HepG2 (cell line): Measurements from ENCODE around the gene EBPL. TPM values are rescaled to one million over a fixed set of nuclear protein-coding genes. Genes with fewer than 3 reads are reported as not detected.

Experiments used
- ATAC-seq: fragments of 200-7000 bp; cut with Tn5 transposase; 3 replicates; pipeline ENCODE4 v1.9.1; 2020; ENCODE audit warnings: mild to moderate bottlenecking, moderate library complexity
- BruUV-seq: library from RNA; stranded (reverse); fragments of 400-500 nt; replicated peaks from 2 replicates; lab custom pipeline; 2021; lab: Mats Ljungman, UMichigan
- CTCF ChIA-PET: fragments of 300-600 bp; formaldehyde crosslinking; extraction: SDS; loops from one replicate; lab custom pipeline; 2021; ENCODE audit warnings: low total read pairs, inconsistent platforms, low intra/inter-chr PET ratio; lab: Yijun Ruan, JAX
- POLR2A ChIA-PET: fragments of 350-600 bp; sonication (Branson Sonifier 250); formaldehyde crosslinking; loops from one replicate; lab custom pipeline; 2020; ENCODE audit warnings: antibody characterized with exemption, inconsistent platforms; lab: Yijun Ruan, JAX
- DNase-seq: peaks from one replicate; pipeline ENCODE4 v3.0.0-alpha.2; 2015; ENCODE audit warnings: low spot score
- FAIRE-seq: peaks from 3 replicates; lab custom pipeline; 2011; peaks lifted over from hg19 to GRCh38; lab: Jason Lieb, UNC
- H2AFZ ChIP-seq: one replicate; pipeline ENCODE4 v1.6.1; 2011; ENCODE audit warnings: low read length, inconsistent platforms
- H3K27ac ChIP-seq: fragments of 300-600 bp; 3 replicates; pipeline ENCODE4 v1.8.0; 2011; ENCODE audit warnings: mixed run types, mild to moderate bottlenecking, mixed read lengths, low read length, inconsistent platforms; ENCODE audit not compliant: insufficient read depth; ENCODE audit errors: extremely low read length
- H3K27me3 ChIP-seq, 2 experiments: fragments of 200-600 bp in 1 of 2; 2 replicates in 1 of 2; 3 replicates in 1 of 2; pipeline versions ENCODE4 v1.6.0 to v1.8.0; 2011; ENCODE audit warnings: low read length in 2 of 2, mild to moderate bottlenecking in 2 of 2, moderate library complexity in 2 of 2, inconsistent platforms in 1 of 2; ENCODE audit not compliant: insufficient read depth in 2 of 2, control insufficient read depth in 1 of 2
- H3K36me3 ChIP-seq, 2 experiments: fragments of 200-600 bp in 1 of 2; replicated peaks in 1 of 2; 2 replicates in 1 of 2; 3 replicates in 1 of 2; pipeline versions ENCODE4 v1.5.1 to v1.8.0; 2011; ENCODE audit warnings: low read length in 2 of 2, inconsistent platforms in 1 of 2; ENCODE audit not compliant: insufficient read depth in 2 of 2, control insufficient read depth in 1 of 2
- H3K4me1 ChIP-seq: 2 replicates; pipeline ENCODE4 v1.5.1; 2012; ENCODE audit warnings: low read length, inconsistent platforms; ENCODE audit not compliant: insufficient read depth
- H3K4me2 ChIP-seq: 2 replicates; pipeline ENCODE4 v1.6.0; 2011; ENCODE audit warnings: low read depth, low read length, inconsistent platforms
- H3K4me3 ChIP-seq, 3 experiments: fragments of 200-600 bp in 1 of 3; sonication (generic), shearing (Covaris generic) in 1 of 3; replicated peaks in 1 of 3; 2 replicates each; pipeline ENCODE4 v1.5.1; 2011 to 2016; ENCODE audit warnings: low read length in 3 of 3, inconsistent platforms in 2 of 3, low read depth in 2 of 3, mild to moderate bottlenecking in 2 of 3, control low read depth in 1 of 3, mixed read lengths in 1 of 3; ENCODE audit not compliant: insufficient read depth in 1 of 3
- H3K79me2 ChIP-seq: one replicate; pipeline ENCODE4 v1.6.1; 2011; ENCODE audit warnings: low read length, inconsistent platforms; ENCODE audit not compliant: insufficient read depth
- H3K9ac ChIP-seq: 2 replicates; pipeline ENCODE4 v1.6.0; 2011; ENCODE audit warnings: mild to moderate bottlenecking, low read depth, low read length, inconsistent platforms; ENCODE audit not compliant: insufficient read depth
- H3K9me3 ChIP-seq: 2 replicates; pipeline ENCODE4 v1.5.1; 2012; ENCODE audit warnings: mild to moderate bottlenecking, low read length
- H4K20me1 ChIP-seq: 2 replicates; pipeline ENCODE4 v1.6.0; 2011; ENCODE audit warnings: inconsistent platforms, mild to moderate bottlenecking, low read length, moderate library complexity; ENCODE audit not compliant: insufficient read depth
- JUN ChIP-seq: sonication (generic); formaldehyde crosslinking; IDR thresholded peaks from 2 replicates; pipeline ENCODE4 v1.4.0; 2020; ENCODE audit warnings: mild to moderate bottlenecking, missing genetic modification reagents
- NFRKB ChIP-seq: fragments of 450-650 bp; IDR thresholded peaks from 2 replicates; pipeline ENCODE4 v1.6.1; 2017
- YEATS4 ChIP-seq: sonication (generic); formaldehyde crosslinking; IDR thresholded peaks from 2 replicates; pipeline ENCODE4 v1.4.0; 2020; ENCODE audit warnings: missing genetic modification reagents, borderline replicate concordance
- ZNF121 ChIP-seq: sonication (generic); formaldehyde crosslinking; IDR thresholded peaks from 2 replicates; pipeline ENCODE4 v1.5.0; 2020; ENCODE audit warnings: mild to moderate bottlenecking, missing genetic modification reagents
- ZNF577 ChIP-seq: sonication (generic); formaldehyde crosslinking; IDR thresholded peaks from 2 replicates; pipeline ENCODE4 v1.4.0; 2020; ENCODE audit warnings: mild to moderate bottlenecking, low read depth, missing genetic modification reagents, borderline replicate concordance
- ZNF678 ChIP-seq: sonication (generic); formaldehyde crosslinking; IDR thresholded peaks from 2 replicates; pipeline ENCODE4 v1.4.0; 2020; ENCODE audit warnings: mild to moderate bottlenecking, missing genetic modification reagents
- WGBS: methylation state at CpG from one replicate; pipeline ENCODE4 v1.1.6; 2017; ENCODE audit warnings: low lambda C conversion rate; 5-methylcytosine and 5-hydroxymethylcytosine counted together
- in situ Hi-C: cut with HindIII; loops from 2 replicates; pipeline ENCODE4 v1.10.0; 2017; ENCODE audit warnings: low pct_unique_long_range_greater_than_20kb; ENCODE audit not compliant: extremely low pct_ligation_motif_present
- intact Hi-C: fragments of 100-400 bp; cut with micrococcal nuclease; formaldehyde crosslinking; loops from one replicate; pipeline ENCODE4 v1.10.0; 2022; ENCODE audit not compliant: unreplicated experiment
- polyA plus RNA-seq, 8 experiments: library from polyadenylated mRNA; depleted of rRNA in 3 of 8; stranded (reverse) in 7 of 8; unstranded in 1 of 8; fragments of >200 nt; fragmentation: Illumina TruSeq in 4 of 8; extraction: Trizol in 4 of 8; gene quantifications; 2 replicates each; pipeline versions ENCODE4 v1.2.1 to v1.2.3, GENCODE V29; 2011 to 2016; ENCODE audit warnings: low read depth in 4 of 8, missing spikeins in 1 of 8, mixed read lengths in 1 of 8; ENCODE audit not compliant: insufficient read depth in 1 of 8
- total RNA-seq, 5 experiments: library from RNA; depleted of rRNA; stranded (reverse); fragments of >200 nt; fragmentation: Illumina TruSeq; extraction: Trizol; gene quantifications; 2 replicates each; pipeline ENCODE4 v1.2.3, GENCODE V29; 2016; ENCODE audit warnings: low read depth in 1 of 5
- TF ChIP-seq, protein P1 (sequence below): conservative IDR thresholded peaks from 2 replicates; pipeline ENCODE4 v1.6.1; 2018; ENCODE audit warnings: missing genetic modification reagents

Gene EBPL
- total and polyA plus RNA-seq, 2 of the 13 experiments (the other 11 are each of a cell fraction or from before 2014, with no cell fraction given): 96.5 to 152 TPM

DNA sequence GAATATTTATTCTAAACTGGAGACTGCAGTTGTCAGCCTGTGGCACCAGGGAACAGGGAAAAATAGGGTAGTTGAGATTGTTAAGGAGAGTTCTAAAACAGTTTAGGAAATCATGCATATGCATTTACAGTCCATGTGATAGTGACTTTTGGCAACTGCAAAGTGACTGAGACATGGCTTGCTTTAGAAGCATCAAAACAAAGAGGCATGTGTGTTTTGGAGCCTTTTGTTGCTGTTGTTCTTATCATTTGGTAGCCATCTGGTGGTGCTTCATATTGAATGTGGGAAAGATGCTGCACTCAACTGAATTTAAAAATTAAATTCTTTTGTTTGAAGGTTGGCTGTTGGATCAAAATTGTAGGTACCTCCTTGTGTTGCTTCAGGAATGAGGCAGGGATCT, 10.2 kb upstream of the EBPL start:
- H3K79me2 ChIP-seq: no peaks in the 10 kb centered on the region
- H3K4me1 ChIP-seq: no peaks in the 10 kb centered on the region
- FAIRE-seq: no peak

DNA sequence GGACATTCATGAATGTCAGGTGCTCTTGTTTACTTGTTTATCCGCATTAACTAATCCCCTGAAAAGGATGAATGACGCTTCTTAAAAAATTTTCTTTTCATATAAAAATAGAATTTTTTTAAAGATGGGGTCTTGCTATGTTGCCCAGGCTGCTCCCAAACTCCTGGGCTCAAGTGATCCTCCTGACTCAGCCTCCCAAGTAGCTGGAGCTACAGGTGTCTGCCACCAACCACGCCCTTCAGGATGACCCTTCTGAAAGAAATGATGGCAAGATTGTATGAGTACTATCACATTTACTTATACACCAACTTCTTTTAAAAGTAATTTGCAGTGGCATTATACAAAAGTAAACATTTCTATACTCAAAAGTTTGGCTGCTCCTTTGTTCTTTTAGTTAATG, 6.2 kb upstream of the EBPL start:
- in situ Hi-C loops (no loop called here), intact Hi-C loops (no loop called here)
- POLR2A ChIA-PET: no interaction called here
- peaks cover 3 to 15% of the 10 kb centered on the region in 2 experiments for H3K36me3 ChIP-seq
- H3K4me2 ChIP-seq: no peak overlapping the region
- H3K4me3 ChIP-seq: no peak overlapping the region
- no peak overlapping the region for H3K27ac ChIP-seq
- H3K79me2 ChIP-seq: no peaks in the 10 kb centered on the region
- FAIRE-seq (no peak), ATAC-seq (no peak), DNase-seq (no peak)
- no peaks in the 10 kb centered on the region for H3K4me1 ChIP-seq
- H3K27me3 ChIP-seq: no peaks in the 10 kb centered on the region
- TF ChIP-seq NFRKB: no peak
- TF ChIP-seq YEATS4 (CRISPR knock-in tag): no peak
- TF ChIP-seq ZNF577 (CRISPR knock-in tag): no peak
- no peak for TF ChIP-seq ZNF678 (CRISPR knock-in tag)
- peak; percentile 50; the same call in 1 of the 2 replicates for TF ChIP-seq ZNF121 (CRISPR knock-in tag)
- no peak overlapping the region for H2AFZ ChIP-seq
- WGBS: 95% methylated on average over 3 of the region's 3 CpGs
- CTCF ChIA-PET: no interaction called here
- no peaks in the 10 kb centered on the region for H3K9me3 ChIP-seq
- H3K9ac ChIP-seq: no peak overlapping the region
- H4K20me1 ChIP-seq: no peaks in the 10 kb centered on the region
- no TSS peak for BruUV-seq

More for the DNA sequence above, 10.2 kb upstream of the EBPL start:
- TF ChIP-seq, protein P1, sequence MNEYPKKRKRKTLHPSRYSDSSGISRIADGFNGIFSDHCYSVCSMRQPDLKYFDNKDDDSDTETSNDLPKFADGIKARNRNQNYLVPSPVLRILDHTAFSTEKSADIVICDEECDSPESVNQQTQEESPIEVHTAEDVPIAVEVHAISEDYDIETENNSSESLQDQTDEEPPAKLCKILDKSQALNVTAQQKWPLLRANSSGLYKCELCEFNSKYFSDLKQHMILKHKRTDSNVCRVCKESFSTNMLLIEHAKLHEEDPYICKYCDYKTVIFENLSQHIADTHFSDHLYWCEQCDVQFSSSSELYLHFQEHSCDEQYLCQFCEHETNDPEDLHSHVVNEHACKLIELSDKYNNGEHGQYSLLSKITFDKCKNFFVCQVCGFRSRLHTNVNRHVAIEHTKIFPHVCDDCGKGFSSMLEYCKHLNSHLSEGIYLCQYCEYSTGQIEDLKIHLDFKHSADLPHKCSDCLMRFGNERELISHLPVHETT: no peak
- TF ChIP-seq JUN (CRISPR knock-in tag): no peak
- TF ChIP-seq, all 625 proteins: peak for 0
- CTCF ChIA-PET: no interaction called here
- intact Hi-C loops: no loop called here
- Histone ChIP-seq H3K4me2 (no peak overlapping the region), H2AFZ (no peak overlapping the region), H4K20me1 (no peaks in the 10 kb centered on the region), H3K4me3 (no peak overlapping the region), H3K27ac (no peak overlapping the region), H3K9me3 (no peaks in the 10 kb centered on the region), H3K27me3 (no peaks in the 10 kb centered on the region), H3K9ac (no peak overlapping the region), H3K36me3 (peaks cover 3 to 26% of the 10 kb centered on the region in 2 experiments)
- POLR2A ChIA-PET: no interaction called here
- ATAC-seq: no peak
- no TSS peak for BruUV-seq
- in situ Hi-C loops: no loop called here
- DNase-seq: no peak
